CD14-positive monocyte (primary cell): ENCODE data around the gene CHCHD10. TPM values are rescaled to one million over a fixed set of nuclear protein-coding genes. Genes with fewer than 3 reads are reported as not detected.

Experiments
- DNase-seq, 3 donors: peaks; one replicate each; pipeline ENCODE4 v3.0.0-alpha.2; 2011 to 2022
- H2AFZ ChIP-seq: 2 replicates; pipeline ENCODE4 v1.6.0; 2012; ENCODE audit warnings: mild to moderate bottlenecking, low read depth, low read length, inconsistent platforms; ENCODE audit not compliant: insufficient read depth, poor library complexity, severe bottlenecking
- H3K27ac ChIP-seq, 2 donors: 1 replicate in 1 of 2; 2 replicates in 1 of 2; pipeline ENCODE4 v1.5.1; 2012 to 2013; ENCODE audit warnings: low read length in 2 of 2, control low read depth in 1 of 2, inconsistent platforms in 1 of 2, low read depth in 1 of 2, mild to moderate bottlenecking in 1 of 2
- H3K27me3 ChIP-seq, 2 donors: one replicate each; pipeline versions ENCODE4 v1.6.0 to v1.6.1; 2011 to 2013; ENCODE audit warnings: low read length in 2 of 2; ENCODE audit not compliant: control insufficient read depth in 2 of 2, insufficient read depth in 2 of 2
- H3K36me3 ChIP-seq, 2 donors: replicated peaks in 1 of 2; 1 replicate in 1 of 2; 2 replicates in 1 of 2; pipeline versions ENCODE4 v1.5.1 to v1.6.1; 2012 to 2013; ENCODE audit warnings: low read length in 2 of 2, control low read depth in 1 of 2, inconsistent platforms in 1 of 2, mild to moderate bottlenecking in 1 of 2; ENCODE audit not compliant: insufficient read depth in 2 of 2, control insufficient read depth in 1 of 2
- H3K4me1 ChIP-seq, 2 donors: 1 replicate in 1 of 2; 2 replicates in 1 of 2; pipeline versions ENCODE4 v1.5.1 to v1.6.1; 2012 to 2013; ENCODE audit warnings: low read length in 2 of 2, control low read depth in 1 of 2, inconsistent platforms in 1 of 2, mild to moderate bottlenecking in 1 of 2, moderate library complexity in 1 of 2; ENCODE audit not compliant: insufficient read depth in 2 of 2, control insufficient read depth in 1 of 2
- H3K4me2 ChIP-seq: replicated peaks from 2 replicates; pipeline ENCODE3; 2012; ENCODE audit warnings: low read length, moderate library complexity, mild to moderate bottlenecking; ENCODE audit not compliant: poor library complexity, severe bottlenecking; ENCODE audit errors: extremely low read depth
- H3K4me3 ChIP-seq, 3 experiments: fragments of 200-600 bp in 1 of 3; sonication (generic) in 1 of 3; replicated peaks in 1 of 3; 1 replicate in 2 of 3; 2 replicates in 1 of 3; pipeline ENCODE4 v1.5.1; 2011 to 2013; ENCODE audit warnings: low read length in 3 of 3, mild to moderate bottlenecking in 3 of 3, control low read depth in 2 of 3, low read depth in 2 of 3, inconsistent platforms in 1 of 3, moderate library complexity in 1 of 3
- H3K79me2 ChIP-seq: 2 replicates; pipeline ENCODE4 v1.6.0; 2012; ENCODE audit warnings: mild to moderate bottlenecking, control low read depth, inconsistent platforms, low read length, moderate library complexity; ENCODE audit not compliant: insufficient read depth
- H3K9ac ChIP-seq: 2 replicates; pipeline ENCODE4 v1.6.0; 2017; ENCODE audit warnings: low read length, mild to moderate bottlenecking; ENCODE audit not compliant: insufficient read depth, poor library complexity, severe bottlenecking
- H3K9me3 ChIP-seq, 2 donors: replicated peaks in 1 of 2; 1 replicate in 1 of 2; 2 replicates in 1 of 2; pipeline versions ENCODE4 v1.5.1 to v1.6.1; 2012 to 2013; ENCODE audit warnings: low read length in 2 of 2, control low read depth in 1 of 2; ENCODE audit not compliant: control insufficient read depth in 1 of 2, insufficient read depth in 1 of 2
- H4K20me1 ChIP-seq: 2 replicates; pipeline ENCODE4 v1.6.0; 2012; ENCODE audit warnings: mild to moderate bottlenecking, low read length, control low read depth, moderate library complexity; ENCODE audit not compliant: insufficient read depth
- H3K27ac Mint-ChIP-seq, 7 donors: one replicate each; pipeline ENCODE4 v1.8.0; 2020; ENCODE audit warnings: mild to moderate bottlenecking in 7 of 7, mixed read lengths in 7 of 7, moderate library complexity in 6 of 7, inconsistent platforms in 2 of 7
- H3K27me3 Mint-ChIP-seq, 3 donors: one replicate each; pipeline ENCODE4 v1.8.0; 2021 to 2022; ENCODE audit warnings: low read depth in 3 of 3, mild to moderate bottlenecking in 3 of 3, mixed read lengths in 3 of 3, moderate library complexity in 3 of 3, inconsistent platforms in 1 of 3
- H3K36me3 Mint-ChIP-seq, 2 donors: one replicate each; pipeline ENCODE4 v1.8.0; 2020; ENCODE audit warnings: mixed read lengths in 2 of 2, inconsistent platforms in 1 of 2, mild to moderate bottlenecking in 1 of 2
- H3K4me1 Mint-ChIP-seq: one replicate; pipeline ENCODE4 v1.8.0; 2020; ENCODE audit warnings: mild to moderate bottlenecking, mixed read lengths
- H3K4me3 Mint-ChIP-seq, 2 donors: one replicate each; pipeline ENCODE4 v1.8.0; 2020; ENCODE audit warnings: mild to moderate bottlenecking in 2 of 2, mixed read lengths in 2 of 2, moderate library complexity in 1 of 2
- H3K9me3 Mint-ChIP-seq, 7 donors: one replicate each; pipeline ENCODE4 v1.8.0; 2020 to 2022; ENCODE audit warnings: mixed read lengths in 7 of 7, mild to moderate bottlenecking in 6 of 7, moderate library complexity in 6 of 7, inconsistent platforms in 2 of 7
- WGBS: methylation state at CpG from one replicate; pipeline ENCODE4 v1.1.5; 2013; ENCODE audit warnings: missing lambda C conversion rate; ENCODE audit not compliant: insufficient coverage; 5-methylcytosine and 5-hydroxymethylcytosine counted together
- intact Hi-C, 2 donors: fragments of 100-400 bp; cut with micrococcal nuclease; formaldehyde crosslinking; loops; one replicate each; pipeline versions ENCODE4 v1.15.0 to v1.15.1; 2023
- polyA plus RNA-seq, 3 donors: library from polyadenylated mRNA; depleted of rRNA in 1 of 3; unstranded in 2 of 3; stranded (reverse) in 1 of 3; fragments of 300-500 nt in 2 of 3; fragments of >200 nt in 1 of 3; fragmentation: Illumina TruSeq in 2 of 3; gene quantifications; 1 replicate in 2 of 3; 2 replicates in 1 of 3; pipeline ENCODE4 v1.2.3, GENCODE V29; 2012 to 2021
- TF ChIP-seq, protein P1 (sequence below): fragments of 200-600 bp; IDR thresholded peaks from one replicate; pipeline ENCODE4 v1.8.0; 2022; ENCODE audit warnings: antibody characterized with exemption, mild to moderate bottlenecking

Gene CHCHD10
- polyA plus RNA-seq, 3 donors, result 15.3 to 46.7 (median 26.8) TPM

DNA sequence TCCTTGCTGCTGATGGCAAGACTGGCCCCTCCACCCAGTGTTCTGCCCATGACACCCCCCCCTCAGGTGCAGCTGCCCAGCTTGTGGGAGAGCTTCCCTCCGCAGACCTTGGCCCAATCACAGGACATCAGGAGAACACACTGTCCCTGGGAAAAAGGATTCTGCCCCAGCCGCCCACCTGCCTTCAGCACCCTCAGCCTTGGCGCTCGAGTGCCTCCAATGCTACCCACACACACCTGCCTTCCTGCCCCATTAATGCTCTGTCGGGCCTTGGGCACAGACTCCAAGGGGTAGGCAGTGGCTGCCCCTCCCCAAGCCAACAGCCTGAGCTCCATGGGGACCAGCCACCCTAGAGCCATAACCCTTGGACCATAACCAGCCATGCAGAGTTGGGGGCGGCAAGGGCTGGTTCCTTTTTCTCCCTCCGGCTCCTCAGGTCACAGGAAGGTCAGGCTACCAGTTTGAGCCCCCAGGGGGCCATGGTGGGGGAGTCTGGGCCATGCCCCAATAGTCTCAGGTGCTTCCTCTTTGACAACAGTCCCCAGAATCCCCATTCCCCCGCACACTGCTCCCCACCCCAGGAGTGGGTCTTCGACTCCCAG is 15.6 kb downstream of the CHCHD10 start:
- H3K9me3 Mint-ChIP-seq, result peaks cover 0 to 2% (median 0%) of the 10 kb centered on the region in 7 donors

DNA sequence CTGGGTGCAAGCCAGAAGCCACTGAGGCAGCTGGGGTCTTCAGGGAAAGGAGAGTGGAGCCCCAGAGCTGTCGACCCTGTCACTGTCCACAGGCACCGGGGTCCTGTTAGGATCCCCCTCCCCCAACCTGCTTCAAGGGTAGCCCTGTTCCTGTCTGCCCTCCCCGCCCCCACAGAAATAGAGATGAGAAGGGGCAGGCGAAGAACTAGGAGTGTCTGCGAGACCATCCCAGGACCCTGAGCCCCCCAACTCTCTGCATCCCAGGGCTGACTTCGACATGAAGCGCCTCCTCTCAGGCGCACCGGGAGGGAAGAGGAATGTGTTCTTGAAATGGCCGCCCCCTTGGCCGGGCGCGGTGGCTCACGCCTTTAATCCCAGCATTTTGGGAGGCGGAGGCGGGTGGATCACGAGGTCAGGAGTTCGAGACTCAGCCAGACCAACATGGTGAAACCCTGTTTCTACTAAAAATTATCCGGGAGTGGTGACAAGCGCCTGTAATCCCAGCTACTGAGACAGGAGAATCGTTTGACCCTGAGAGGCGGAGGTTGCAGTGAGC is 16.3 kb downstream of the CHCHD10 start:
- DNase-seq, result no peak
- WGBS, result 65% methylated on average over 11 of the region's 22 CpGs
- Histone ChIP-seq H3K4me3 (peak overlapping the region; percentile 73 to 87 (median 86)), H3K4me1 (peaks cover 22 to 26% of the 10 kb centered on the region in 2 donors), H3K4me2 (peak overlapping the region; percentile 98), H3K9ac (peak overlapping the region; percentile 81), H3K27me3 (no peaks in the 10 kb centered on the region), H2AFZ (peak overlapping the region; percentile 98), H3K27ac (peak overlapping the region; percentile 87), H3K79me2 (peaks cover 6% of the 10 kb centered on the region), H3K9me3 (no peaks in the 10 kb centered on the region), H3K36me3 (no peaks in the 10 kb centered on the region), H4K20me1 (no peaks in the 10 kb centered on the region)
- Mint-ChIP-seq H3K36me3 (no peaks in the 10 kb centered on the region), H3K9me3 (peaks cover 0 to 2% (median 0%) of the 10 kb centered on the region in 7 donors), H3K4me3 (peak overlapping the region; percentile 84 to 89), H3K27me3 (peaks cover 0 to 2% (median 0%) of the 10 kb centered on the region in 3 donors), H3K27ac (peak overlapping the region; percentile 59 to 89 (median 80)), H3K4me1 (peaks cover 22% of the 10 kb centered on the region)
- intact Hi-C loops, result no loop called here
- TF ChIP-seq, protein P1, sequence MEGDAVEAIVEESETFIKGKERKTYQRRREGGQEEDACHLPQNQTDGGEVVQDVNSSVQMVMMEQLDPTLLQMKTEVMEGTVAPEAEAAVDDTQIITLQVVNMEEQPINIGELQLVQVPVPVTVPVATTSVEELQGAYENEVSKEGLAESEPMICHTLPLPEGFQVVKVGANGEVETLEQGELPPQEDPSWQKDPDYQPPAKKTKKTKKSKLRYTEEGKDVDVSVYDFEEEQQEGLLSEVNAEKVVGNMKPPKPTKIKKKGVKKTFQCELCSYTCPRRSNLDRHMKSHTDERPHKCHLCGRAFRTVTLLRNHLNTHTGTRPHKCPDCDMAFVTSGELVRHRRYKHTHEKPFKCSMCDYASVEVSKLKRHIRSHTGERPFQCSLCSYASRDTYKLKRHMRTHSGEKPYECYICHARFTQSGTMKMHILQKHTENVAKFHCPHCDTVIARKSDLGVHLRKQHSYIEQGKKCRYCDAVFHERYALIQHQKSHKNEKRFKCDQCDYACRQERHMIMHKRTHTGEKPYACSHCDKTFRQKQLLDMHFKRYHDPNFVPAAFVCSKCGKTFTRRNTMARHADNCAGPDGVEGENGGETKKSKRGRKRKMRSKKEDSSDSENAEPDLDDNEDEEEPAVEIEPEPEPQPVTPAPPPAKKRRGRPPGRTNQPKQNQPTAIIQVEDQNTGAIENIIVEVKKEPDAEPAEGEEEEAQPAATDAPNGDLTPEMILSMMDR, result no peak

More for the DNA sequence above, 15.6 kb downstream of the CHCHD10 start:
- Histone ChIP-seq H3K27ac (peak overlapping the region in 1 of 2 donors; percentile 87), H3K27me3 (no peaks in the 10 kb centered on the region), H3K4me2 (peak overlapping the region; percentile 98), H3K9me3 (no peaks in the 10 kb centered on the region), H3K36me3 (no peaks in the 10 kb centered on the region), H3K4me1 (peaks cover 22 to 26% of the 10 kb centered on the region in 2 donors), H2AFZ (peak overlapping the region; percentile 98), H3K79me2 (peaks cover 6% of the 10 kb centered on the region), H3K4me3 (peak overlapping the region in 2 of 3 experiments; percentile 86 to 87), H4K20me1 (no peaks in the 10 kb centered on the region), H3K9ac (no peak overlapping the region)
- 86% methylated on average over 5 of the region's 9 CpGs for WGBS
- DNase-seq, result no peak
- peaks cover 23% of the 10 kb centered on the region for H3K4me1 Mint-ChIP-seq
- no peaks in the 10 kb centered on the region for H3K36me3 Mint-ChIP-seq
- intact Hi-C loops, result no loop called here
- TF ChIP-seq, protein P1, result no peak
- H3K27me3 Mint-ChIP-seq, result peaks cover 0 to 3% (median 2%) of the 10 kb centered on the region in 3 donors
- H3K27ac Mint-ChIP-seq, result peak overlapping the region in 5 of 7 donors; percentile 54 to 80 (median 57)
- peak overlapping the region; percentile 46 to 84 for H3K4me3 Mint-ChIP-seq
